ENCODE data around the gene UBE2Q2. TPM values are rescaled to one million over a fixed set of nuclear protein-coding genes. Genes with fewer than 3 reads are reported as not detected.

UBE2Q2 gene
- total RNA-seq, 1 experiment from 2014 or later = 33.7 TPM

DNA sequence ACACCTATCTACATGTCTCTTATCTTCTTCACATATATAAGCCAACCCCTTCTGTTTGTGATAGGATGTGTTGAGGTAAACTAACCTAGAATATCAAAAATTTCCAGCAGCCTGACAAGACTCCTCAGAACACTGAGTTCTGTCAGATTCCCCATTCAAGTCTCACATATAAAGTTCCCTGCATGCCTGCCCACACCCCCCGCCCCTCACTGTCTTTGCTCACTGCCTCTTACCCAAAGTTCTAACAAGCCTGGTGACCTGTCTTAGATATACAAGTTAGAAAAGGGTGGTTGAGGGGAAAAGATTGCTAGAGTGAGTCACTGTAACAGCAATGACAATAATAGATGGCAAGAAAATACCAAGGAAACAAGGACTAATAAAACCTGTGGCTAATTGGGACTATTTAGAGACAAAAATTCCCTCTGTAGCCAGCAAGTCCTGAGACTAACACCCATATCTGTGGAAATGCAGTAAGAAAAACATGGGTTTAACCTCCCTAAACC lies 100.5 kb downstream of the UBE2Q2 start:
- DNase-seq (ENCODE audit: low read depth) = peak; percentile 21

DNA sequence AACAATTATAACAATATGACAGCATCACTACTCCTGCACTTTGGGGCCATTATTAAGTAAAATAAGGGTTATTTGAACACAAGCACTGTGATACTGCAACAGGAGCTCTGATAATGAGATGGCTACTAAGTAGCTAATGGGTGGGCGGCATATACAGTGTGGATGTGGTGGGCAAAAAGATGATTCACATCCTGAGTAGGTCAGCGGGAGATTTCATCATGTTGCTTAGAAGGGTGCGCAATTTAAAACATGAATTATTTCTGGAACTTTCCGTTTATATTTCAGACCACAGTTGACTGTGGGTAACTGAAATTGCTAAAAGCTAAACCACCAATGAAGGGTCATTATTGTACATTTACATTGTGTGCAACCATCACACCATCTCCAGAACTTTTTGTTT lies 102.7 kb downstream of the UBE2Q2 start:
- in situ Hi-C loops (cut with HindIII; ENCODE audit: low pct_unique_long_range_greater_than_20kb, low sequenced_read_pairs) = no loop called here
- no peak for DNase-seq (ENCODE audit: low read depth)

More for the DNA sequence above, 100.5 kb downstream of the UBE2Q2 start:
- in situ Hi-C loops (cut with HindIII; ENCODE audit: low pct_unique_long_range_greater_than_20kb, low sequenced_read_pairs) = no loop called here

DNA sequence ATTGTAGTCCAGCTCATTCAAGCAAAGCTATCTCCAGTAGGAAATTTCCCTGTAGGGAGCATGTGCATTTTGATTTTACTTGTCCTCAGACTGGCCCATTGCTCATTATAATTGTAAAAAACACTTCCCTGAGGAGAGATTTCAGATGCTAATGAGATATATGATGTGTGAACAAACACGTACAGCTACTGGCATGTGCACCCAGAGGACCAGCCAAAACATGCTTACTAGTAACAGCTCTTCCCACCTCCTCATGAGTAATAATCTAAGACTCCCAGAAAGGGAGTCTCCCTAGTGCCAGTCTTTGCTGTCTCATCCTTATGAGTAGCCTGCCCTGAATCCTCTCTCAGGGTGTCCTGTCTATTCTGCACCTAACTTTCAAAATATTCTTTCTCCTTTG lies 103.8 kb downstream of the UBE2Q2 start:
- peak; percentile 75 for DNase-seq (ENCODE audit: low read depth)
- in situ Hi-C loops (cut with HindIII; ENCODE audit: low pct_unique_long_range_greater_than_20kb, low sequenced_read_pairs) = no loop called here

DNA sequence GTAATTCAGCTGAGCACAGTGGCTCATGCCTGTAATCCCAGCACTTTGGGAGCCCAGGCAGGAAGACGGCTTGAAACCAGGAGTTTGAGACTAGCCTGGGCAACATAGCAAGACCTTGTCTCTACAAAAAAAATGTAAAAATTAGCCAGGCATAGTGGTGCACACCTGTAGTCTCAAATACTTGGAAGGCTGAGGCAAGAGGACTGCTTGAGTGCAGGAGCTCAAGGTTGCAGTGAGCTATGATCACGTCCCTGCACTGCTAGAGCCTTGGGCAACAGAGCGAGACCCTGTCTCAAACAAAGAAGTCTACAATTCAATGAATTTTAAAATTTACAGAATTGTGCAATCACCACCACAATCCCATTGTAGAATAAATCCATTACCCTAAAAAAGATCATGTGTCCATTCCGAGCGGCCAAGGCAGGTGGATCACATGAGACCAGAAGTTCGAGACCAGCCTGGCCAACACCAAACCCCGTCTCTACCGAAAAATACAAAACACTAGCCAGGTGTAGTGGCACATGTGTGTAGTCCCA lies 105.6 kb downstream of the UBE2Q2 start:
- in situ Hi-C loops (cut with HindIII; ENCODE audit: low pct_unique_long_range_greater_than_20kb, low sequenced_read_pairs) = no loop called here
- no peak for DNase-seq (ENCODE audit: low read depth)

Other genes with a start within 250 kb of the UBE2Q2 start
- 37.9 and 38.7 TPM in 2 replicates for gene SNUPN, start 217.7 kb upstream of the UBE2Q2 start, total RNA-seq (2014; rRNA removed; shearing (Covaris generic); ENCODE audit: low replicate concordance)
- 52.3 and 76.2 TPM in 2 replicates for gene IMP3, start 203.2 kb upstream of the UBE2Q2 start, total RNA-seq (2014; rRNA removed; shearing (Covaris generic); ENCODE audit: low replicate concordance)
- 9.0 and 10.2 TPM in 2 replicates for gene SNX33, start 195.5 kb upstream of the UBE2Q2 start, total RNA-seq (2014; rRNA removed; shearing (Covaris generic); ENCODE audit: low replicate concordance)
- 0.03 and 0.20 TPM in 2 replicates for gene CSPG4, start 130.6 kb upstream of the UBE2Q2 start, total RNA-seq (2014; rRNA removed; shearing (Covaris generic); ENCODE audit: low replicate concordance)
- 43.0 and 86.0 TPM in 2 replicates for gene FBXO22, start 60.4 kb downstream of the UBE2Q2 start, total RNA-seq (2014; rRNA removed; shearing (Covaris generic); ENCODE audit: low replicate concordance)
- gene NRG4, start 169.0 kb downstream of the UBE2Q2 start, total RNA-seq (2014; rRNA removed; shearing (Covaris generic); ENCODE audit: low replicate concordance) = 3.3 TPM in 1 of 2 replicates, not detected in the other
- gene TMEM266, start 216.5 kb downstream of the UBE2Q2 start, total RNA-seq (2014; rRNA removed; shearing (Covaris generic); ENCODE audit: low replicate concordance) = 0.47 TPM in 1 of 2 replicates, not detected in the other

Measured in Caki2 (cell line).